NCI-H146 treated with DMSO at 0.1 percent for 48 hours (cell line): Measurements from ENCODE around the gene COL23A1.

Experiments
- DNase-seq: peaks from one replicate; lab custom pipeline; 2025; ENCODE audit not compliant: unreplicated experiment; lab: John Stamatoyannopoulos, UW

The COL23A1 gene

DNA sequence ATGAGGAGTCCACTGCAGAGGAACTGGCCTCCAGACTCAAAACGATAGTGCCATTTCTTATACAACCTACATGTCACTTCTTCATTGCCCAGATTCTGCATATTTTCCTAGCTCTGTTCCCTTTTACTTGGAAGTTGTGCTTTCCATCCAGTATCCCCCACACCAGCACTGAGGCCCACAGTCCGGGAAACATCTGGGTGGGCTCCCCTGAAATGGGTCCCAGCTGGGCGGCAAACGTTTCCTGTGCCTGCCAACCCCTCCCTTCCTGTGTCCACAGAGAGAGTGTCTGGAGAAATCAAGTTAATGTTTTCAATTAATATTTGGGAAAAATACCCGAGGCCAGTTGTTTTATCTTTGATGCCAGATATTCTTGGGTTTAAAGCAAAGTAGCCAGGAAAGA, 111.8 kb downstream of the COL23A1 start:
- no peak for DNase-seq

DNA sequence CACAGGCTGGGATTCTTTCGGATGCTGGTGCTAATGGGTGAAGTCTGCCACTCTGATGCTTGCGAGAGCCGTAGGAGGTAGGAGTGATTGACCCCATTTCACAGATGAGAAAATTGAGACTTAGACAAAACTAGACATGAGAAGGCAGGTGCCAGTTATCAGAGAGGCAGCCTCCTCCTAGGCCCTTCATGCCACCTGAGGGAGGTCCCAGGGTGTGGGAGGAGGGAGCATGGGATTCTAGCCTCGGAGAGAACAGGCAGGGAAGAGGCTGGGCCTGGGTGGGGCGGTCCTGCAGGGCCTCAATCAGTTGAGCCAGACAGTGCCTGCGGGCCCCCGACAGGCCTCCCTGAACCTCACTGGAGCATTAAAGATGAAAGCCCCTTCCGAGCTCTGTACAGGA, 112.4 kb downstream of the COL23A1 start:
- no peak for DNase-seq

DNA sequence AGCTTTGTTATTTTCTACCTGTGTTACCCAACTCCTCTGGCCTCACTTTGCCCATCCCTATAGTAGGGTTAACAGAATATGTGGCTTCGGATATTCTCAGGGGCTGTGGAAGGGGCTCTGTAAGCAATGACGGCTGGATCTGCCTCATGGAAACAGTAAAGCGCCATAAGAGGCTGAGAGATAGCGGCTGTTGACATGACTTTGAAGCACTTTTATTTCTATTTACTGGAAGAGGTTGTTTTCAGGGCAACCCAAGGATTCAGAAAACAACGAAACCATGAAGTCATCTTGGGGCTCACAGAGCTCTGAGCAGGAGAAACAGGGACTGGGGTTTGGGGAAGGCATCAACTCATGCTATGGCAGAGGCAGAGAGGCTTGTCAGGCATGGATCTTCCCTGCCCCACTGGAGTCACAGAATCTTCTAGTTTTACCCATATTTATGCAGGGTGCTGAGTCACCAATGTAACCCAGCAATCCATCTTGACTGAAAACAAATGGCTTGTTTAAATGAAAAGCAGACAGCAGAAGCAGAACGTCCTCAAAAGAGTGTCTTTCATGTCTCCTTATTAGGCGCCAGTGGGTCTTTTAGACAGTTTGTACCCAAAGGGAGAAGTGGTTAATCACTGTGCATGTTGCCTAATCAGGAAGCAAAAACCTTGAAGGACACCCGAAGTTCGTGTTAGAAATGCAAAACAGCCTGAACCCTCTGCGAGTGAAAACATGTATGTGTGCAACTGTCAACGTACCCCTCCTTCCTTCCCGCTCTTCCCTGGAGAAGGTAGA, 113.0 kb downstream of the COL23A1 start:
- DNase-seq = no peak

DNA sequence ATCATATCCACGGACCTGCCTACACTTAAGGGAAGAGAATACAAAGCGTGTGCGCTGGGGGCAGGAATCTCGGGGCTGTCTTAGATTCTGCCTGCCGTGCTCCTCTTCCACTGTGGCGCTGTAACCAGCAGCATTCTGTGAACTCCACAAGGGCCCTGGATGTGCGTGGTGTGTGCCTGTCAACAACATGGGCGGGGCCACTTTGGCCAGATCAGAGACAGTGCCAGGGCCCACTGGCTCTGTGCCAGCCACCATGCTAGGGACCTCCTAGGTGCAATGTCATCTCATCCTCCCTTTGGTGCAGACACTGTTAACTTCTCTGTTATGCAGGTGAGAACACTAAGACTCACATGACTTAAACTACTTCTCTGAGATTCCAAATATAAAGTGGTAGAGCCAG, 113.7 kb downstream of the COL23A1 start:
- no peak for DNase-seq

DNA sequence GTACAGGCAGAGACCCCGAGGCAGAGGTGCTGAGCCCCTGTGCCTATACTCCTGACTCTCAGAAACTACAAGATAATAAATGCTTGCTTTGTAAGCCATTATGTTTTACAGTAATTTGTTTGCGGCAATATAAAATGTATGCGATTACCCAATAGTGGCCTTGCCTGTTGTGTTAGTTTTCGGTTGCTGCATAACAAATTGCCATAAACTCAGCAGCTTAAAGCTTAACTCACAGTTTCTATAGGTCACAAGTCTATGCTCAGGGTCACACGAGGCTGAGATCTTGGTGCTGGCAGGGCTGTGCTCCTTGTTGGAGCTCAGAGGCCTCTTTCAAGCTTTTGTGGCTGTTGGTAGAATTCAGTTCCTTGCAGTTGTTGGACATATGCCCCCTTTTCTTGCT, 114.8 kb downstream of the COL23A1 start:
- DNase-seq = no peak

DNA sequence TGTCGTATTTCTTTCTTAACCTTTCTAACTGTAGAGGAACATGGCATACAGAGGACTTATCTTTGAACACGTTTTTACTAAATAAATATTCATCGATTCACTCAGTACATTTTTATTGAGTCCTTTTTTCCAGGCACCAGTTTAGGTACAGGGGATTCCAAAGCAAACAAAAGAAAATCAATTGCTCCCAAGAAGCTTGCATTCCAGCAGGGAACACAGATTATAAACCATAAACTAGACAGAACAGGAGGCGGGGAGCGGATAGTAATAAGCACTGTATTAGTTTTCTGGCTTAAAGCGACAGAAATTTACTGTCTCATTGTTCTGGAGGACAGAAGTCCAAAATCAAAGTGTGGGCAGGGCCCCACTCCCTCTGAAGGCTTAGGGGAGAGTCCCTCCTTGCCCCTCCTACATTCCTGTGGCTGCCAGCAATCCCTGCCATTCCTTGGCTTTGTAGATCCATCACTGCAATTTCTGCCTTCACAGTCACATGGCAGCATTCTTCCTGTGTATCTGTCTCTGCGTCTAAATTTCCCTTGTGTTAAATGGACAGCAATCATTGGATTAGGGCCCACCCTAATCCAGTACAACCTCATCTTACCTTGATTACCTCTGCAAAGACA, 115.5 kb downstream of the COL23A1 start:
- no peak for DNase-seq

DNA sequence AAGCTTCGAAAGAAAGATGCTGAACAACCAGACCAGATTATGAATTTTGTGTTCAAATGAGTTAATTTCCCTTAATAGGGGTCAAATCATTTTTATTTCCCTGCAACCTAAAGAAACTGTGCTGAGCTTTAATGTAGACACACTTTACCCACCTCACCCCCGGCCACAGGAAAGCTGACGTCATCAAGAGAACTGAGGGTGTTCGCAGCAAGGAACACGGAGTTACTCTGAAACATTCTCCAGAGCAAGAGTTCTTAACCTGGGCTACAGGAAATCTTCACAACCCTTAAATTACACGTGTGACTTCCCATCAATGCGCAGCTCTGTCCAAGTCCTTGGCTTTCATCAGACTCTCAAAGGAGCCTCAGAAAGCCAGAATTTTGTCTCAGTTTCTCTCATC, 116.3 kb downstream of the COL23A1 start:
- DNase-seq = no peak

DNA sequence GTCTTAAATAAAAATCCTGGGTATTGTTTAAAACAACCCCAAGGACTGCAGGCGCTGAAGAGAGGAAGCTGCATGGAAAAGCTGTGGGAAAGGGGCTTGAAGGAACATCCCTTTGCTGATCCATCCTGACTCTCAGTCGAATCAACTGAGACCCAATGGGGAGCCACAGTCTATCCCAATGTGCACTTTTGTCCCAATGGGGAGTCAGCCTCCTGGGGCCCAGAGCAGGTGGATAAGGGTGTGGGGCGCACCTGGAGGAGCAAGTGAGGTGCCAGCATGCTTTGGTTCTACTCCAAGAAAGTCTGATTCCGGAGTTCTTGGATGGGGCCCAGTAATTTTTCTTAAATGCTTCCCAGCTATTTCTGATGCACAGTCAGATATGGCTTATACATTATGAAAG, 118.1 kb downstream of the COL23A1 start:
- no peak for DNase-seq

DNA sequence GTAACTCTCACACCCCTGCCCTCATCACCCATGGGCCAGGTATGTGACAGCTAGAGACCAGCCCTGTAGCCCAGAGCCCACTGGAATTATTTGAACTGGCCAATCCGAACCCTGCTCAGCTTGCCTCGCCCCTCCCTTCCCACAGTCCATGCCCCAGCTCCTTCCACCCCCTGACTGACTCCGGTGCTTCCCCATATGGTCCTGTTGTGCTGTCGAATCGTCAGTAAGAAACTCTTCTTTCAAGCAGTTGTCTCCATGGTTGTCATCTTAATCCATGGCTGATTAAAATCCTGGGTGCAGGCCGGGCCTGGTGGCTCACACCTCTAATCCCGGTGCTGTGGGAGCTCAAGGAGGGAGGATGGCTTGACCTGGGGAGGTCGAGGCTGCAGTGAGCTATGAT, 118.5 kb downstream of the COL23A1 start:
- DNase-seq = no peak

DNA sequence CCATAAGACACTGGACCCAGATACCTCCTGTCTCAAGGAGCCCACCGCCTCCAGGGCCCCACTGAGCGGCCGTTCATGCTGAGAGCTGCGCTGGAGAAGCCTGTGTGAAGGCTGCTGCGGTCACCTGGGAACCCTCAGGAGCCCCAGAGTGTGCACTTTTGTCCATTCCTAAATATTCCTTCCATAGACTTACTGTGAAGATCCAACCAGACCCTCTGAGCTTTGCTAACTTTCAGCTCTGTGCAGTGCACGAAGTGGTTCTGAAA, 119.5 kb downstream of the COL23A1 start:
- DNase-seq = no peak

DNA sequence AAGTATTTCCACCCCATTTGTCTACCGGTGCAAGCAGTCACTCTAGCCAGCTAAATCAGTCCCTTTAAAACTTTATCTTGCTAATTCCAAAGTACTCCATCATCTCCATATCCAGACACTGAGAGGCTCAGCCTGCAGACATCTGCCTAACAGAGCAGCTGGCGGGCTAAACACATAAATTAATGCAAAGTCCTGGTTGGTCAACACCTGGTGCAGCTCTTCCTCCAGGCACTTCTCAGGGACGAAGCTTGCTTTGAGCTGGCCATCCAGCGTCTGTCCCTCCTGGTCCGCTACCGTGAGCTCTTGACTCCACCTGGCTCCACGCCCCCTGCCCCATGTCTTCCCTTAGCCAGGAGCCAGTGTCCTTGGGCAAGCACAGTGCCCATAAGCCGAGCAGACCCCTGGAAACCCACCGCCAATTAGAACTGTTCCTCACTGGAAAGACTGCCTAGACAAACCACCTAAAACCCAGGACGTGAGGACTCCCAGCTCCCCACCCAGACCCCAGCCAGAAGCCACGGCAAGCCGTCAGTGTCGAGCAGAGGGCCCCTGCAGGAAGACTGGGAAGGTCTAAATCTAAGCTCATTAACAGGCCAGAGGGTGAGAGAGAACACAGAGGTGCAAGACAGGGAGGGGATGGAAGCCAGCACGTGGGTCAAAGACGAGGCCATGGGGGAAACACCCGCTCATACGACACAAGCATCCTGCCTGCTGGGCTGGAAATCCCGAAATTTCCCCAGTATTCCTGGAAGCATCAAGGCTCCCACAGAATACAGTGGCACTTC, 120.0 kb downstream of the COL23A1 start:
- DNase-seq = no peak

DNA sequence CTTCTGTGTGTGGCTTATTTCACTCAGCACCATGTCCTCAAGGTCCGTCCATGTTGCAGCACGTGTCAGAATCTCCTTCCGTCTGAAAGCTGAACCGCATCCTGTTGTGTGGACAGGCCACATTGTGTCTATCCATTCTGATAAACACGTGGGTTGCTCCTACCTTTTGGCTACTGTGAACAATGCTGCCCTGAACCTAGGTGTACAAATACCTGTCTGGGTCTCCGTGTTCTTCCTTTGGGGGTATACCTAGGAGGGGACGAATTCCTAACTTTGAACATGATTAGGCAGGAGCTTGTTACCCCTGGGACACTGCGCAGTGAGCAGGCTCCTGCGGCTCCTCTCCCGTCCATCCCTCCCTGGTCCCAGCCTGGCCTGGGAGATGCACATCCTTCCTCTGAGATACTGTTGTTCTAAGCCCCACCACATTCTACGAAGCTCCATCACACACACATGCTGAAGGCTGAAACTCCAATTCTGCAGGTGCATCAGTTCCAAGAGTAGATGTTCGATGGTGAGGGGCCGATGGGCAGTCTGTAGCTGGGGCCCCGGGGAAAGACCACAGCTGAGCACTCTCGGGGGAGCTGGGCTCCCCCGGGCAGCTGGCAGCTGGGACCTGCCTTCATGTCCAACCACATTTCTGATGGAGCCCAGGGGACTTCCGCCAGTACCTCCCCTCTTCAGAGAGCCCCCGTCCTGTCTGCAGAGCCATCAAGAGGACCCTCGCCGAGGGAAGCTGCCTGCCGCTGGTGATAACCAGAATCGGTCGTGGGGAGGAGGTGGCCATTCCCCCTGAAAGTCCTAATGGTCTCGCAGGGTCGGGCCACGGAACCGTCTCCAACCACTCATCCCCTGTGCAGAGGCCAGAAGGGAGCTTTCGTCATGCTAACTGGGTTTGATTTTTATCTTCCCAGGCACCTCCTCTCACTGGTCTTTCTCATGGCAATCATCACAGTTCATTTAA, 120.9 kb downstream of the COL23A1 start:
- no peak for DNase-seq

DNA sequence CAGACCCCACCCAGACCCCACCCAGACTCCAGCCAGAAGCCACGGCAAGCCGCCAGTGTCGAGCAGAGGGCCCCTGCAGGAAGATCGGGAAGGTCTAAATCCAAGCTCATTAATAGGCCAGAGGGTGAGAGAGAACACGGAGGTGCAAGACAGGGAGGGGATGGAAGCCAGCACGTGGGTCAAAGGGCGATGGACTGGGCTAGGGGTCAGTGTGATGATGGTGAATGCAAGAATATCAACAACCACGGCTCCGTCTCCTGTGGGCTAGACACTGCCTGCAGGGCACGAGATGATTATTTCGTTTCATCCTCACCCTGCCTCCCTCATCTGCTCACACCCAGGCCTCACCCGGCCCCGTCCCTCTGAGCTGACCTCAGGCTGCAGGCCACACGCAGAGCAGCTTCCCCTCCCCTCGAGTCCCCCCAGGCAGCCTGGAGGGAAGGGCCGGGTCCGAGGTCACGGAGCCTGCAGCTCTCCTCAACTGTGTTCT, 122.0 kb downstream of the COL23A1 start:
- no peak for DNase-seq

DNA sequence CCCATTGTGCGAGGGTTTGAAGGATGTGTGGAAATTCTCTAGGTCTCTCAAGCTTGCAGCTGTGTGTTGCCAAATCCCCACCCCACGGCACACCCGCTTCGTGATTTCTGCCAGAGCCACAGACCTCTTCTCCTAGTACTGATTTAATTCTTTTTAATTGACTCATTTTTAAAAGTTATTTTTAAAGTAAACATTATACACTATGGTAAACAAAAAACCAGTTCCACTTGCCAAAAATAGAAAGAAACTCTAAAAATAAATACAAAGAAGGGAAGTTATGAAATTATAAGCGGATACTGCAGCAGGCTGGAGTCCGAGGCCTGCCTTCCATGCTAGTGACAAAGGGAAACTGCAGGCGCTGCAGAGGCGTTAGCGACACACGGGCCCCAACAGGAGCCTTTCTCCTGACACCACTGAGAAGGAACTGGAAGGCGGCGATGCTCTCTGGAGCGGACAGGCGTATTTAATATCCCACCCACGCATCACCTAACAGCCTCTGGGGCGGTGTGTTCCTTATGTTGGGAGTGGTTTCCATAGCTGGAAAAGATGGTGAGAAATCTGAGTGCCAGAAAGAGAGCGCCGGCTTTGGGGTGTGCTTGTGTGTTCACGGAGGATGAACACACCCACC, 122.5 kb downstream of the COL23A1 start:
- DNase-seq = no peak

DNA sequence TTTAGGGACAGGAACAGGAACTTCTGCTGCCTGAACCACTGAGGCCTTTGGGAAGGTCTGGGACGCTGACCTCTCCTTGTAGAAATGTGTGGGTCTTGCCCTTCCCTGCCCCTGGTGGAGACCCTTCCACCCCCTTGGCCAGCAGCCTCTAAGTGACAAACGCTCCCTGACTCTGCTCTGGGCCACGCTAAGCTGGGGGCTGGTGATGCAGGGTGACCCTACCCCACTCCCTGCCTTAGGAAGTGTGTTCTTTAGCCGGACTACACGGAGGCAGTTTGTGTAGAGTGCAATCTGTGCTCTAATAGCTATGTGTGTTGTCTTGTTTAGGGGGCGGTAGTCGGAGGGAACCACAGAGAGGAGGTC, 123.0 kb downstream of the COL23A1 start:
- DNase-seq = no peak

DNA sequence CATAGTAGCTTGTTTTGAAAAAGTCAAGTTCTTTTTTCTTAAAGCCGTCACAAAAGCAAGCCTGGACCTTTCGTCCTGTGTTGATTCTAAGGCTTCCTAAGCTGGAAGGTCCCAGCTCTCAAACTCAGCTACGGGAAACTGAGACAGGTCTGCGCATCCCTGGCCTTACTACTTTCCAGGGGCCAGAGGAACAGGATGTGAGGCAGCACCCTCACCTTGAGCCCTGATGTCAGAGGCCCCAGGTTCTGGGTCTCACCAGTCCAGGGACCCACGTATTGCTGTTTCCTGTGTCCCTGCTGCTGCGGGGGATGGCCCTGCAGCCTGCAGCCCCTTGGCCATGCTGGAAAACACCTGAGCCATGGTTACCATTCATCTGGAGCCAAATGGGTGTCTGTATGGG, 123.9 kb downstream of the COL23A1 start:
- no peak for DNase-seq

DNA sequence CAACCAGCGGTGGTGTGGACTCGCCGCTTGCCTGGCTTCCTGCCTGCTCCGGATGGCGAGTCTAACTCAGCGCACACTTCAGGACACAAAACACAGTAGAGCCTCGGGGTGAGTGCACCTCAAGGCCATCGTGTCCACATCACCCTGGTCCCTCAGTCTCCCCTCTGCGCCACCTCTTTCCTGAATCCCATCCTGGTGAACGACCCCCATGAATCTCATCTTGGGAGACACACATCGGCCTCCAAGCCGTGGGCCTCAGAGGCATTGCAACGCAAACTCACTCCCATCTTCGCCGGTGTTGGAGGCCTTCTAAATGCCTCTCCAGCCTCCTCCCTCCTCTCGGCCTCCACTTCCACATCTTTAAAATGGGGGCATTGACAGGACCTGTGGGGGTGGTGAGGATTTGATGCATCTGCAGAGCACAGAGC, 124.3 kb downstream of the COL23A1 start:
- DNase-seq = no peak

DNA sequence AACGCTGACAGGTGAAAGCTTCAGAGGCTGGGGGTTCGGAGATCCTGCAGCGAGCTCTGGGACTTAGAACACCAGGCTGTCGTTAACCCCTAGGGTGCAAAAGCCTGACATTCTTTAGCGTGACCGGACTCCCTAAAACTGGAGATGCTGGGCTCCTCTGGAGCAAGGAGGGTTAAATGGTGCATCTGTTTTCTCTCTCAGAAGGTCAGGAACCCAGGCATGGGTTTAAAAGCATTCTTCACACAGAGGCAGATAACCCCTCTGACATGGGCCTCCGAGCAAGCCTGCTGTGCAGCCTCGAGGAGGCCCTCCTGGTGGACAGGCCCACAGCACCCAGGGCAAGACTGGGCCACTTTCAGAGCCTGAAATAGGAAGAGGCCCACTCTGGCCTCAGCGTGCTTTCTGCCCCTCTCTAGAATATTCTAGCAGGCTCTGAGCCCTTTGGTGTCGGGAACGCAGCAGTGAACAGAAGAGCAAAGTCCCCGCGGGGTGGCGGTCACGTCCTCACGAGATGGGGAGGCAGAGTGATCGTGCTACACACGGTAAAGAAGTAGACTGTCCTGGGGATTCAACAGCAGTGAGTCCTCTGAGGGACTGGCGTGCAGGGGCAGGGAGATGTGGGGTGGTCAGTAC, 124.8 kb downstream of the COL23A1 start:
- no peak for DNase-seq

DNA sequence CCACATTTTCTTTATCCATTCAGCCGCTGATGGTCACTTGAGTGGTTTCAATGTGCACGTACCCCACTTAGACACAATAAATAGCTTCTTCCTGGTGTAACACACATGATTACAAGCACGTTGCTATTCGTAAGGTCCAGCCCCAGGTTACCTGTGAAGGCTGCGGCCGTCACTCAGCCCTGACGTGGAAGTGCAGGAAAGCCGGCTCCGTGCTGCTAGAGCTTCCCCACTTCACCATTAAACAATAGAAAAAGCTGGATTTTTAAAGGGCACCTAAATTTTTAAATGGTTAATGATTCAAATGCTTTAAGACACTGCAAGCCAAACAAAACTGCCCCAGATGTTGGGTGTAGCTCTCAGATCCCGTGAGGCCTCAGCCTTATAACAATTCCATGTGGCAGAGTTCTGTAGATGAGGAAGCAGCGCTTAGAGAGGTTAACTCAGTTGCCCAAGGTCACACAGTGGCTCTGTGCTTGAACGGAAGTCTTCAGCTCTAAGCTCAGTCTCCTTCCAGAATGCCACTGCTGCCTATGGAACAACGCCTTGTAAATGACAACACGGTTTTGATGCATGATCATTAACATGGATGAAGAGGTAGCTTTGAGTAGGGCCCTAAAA, 125.7 kb downstream of the COL23A1 start:
- no peak for DNase-seq
